Measurements from ENCODE around the gene RTN4RL2. TPM values are rescaled to one million over a fixed set of nuclear protein-coding genes. Genes with fewer than 3 reads are reported as not detected.

RTN4RL2 gene
- total RNA-seq, 2 experiments from 2014 or later, result 0.23 to 0.27 TPM

DNA sequence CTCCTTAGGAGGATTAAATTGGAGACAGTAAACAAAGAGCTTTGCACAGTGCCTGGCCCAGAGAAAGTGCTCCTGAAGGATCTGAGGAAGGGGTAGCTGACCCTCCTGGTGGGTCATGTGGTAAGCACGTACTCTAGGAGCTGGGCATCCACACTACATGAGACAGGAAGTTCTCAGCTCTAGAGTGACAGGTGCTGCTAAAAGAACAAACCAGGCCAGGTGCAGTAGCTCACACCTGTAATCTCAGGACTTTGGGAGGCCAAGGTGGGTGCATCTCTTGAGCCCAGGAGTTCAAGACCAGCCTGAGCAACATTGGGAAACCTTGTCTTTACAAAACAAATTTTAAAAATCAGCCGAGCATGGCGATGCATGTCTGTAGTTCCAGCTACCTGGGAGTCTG, 42.0 kb downstream of the RTN4RL2 start:
- Mint-ChIP-seq H3K4me1 (ENCODE audit: low read depth) (peaks cover 3% of the 10 kb centered on the region), H3K36me3 (ENCODE audit: low read depth) (peaks cover 23% of the 10 kb centered on the region), H3K9me3 (no peaks in the 10 kb centered on the region), H3K27ac (no peak overlapping the region), H3K4me3 (no peak overlapping the region), H3K27me3 (no peaks in the 10 kb centered on the region)
- POLR2A ChIA-PET, result interaction anchor here (0.8 to 1.3 kb wide), 5 partner anchors 9 to 28 kb away, joined by 3 to 4 read pairs (median 3); partner anchors contain the start of genes SLC43A1 and TIMM10
- intact Hi-C loops (cut with micrococcal nuclease), result no loop called here
- DNase-seq (no peak), ATAC-seq (no peak)
- CTCF ChIA-PET, result interaction anchor here (0.9 to 4.7 kb wide), 11 partner anchors 9 to 45 kb away, joined by 3 to 28 read pairs (median 5); partner anchors contain the start of gene SLC43A1
- TF ChIP-seq CTCF (IDR thresholded peaks at IDR 0.05), result no peak

- Mint-ChIP-seq H3K9me3 (no peaks in the 10 kb centered on the region), H3K27ac (no peak overlapping the region), H3K4me1 (ENCODE audit: low read depth) (peaks cover 3% of the 10 kb centered on the region), H3K4me3 (no peak overlapping the region), H3K36me3 (ENCODE audit: low read depth) (peaks cover 23% of the 10 kb centered on the region), H3K27me3 (no peaks in the 10 kb centered on the region)
- TF ChIP-seq CTCF (IDR thresholded peaks at IDR 0.05), result no peak
- DNase-seq (no peak), ATAC-seq (no peak)
- ChIA-PET CTCF (interaction anchor here (1.0 to 4.7 kb wide), 8 partner anchors 9 to 45 kb away, joined by 3 to 28 read pairs (median 6); partner anchors contain the start of gene SLC43A1), POLR2A (interaction anchor here (1.0 kb wide), 1 partner anchor 10 kb away, joined by 3 read pairs; no protein-coding TSS in a partner anchor)
- intact Hi-C loops (cut with micrococcal nuclease), result no loop called here
Measured at GRCh38 chr11:57502870-57503269, 42.5 kb downstream of the RTN4RL2 start.

GRCh38 chr11:57504511-57504910, 44.2 kb downstream of the RTN4RL2 start:
- ChIA-PET CTCF (interaction anchor here (0.7 to 6.3 kb wide), 4 partner anchors 12 to 46 kb away, joined by 3 to 93 read pairs (median 24); no protein-coding TSS in a partner anchor), POLR2A (interaction anchor here (3.1 kb wide), 1 partner anchor 10 kb away, joined by 25 read pairs; the partner anchor contains the start of gene SLC43A1)
- Mint-ChIP-seq H3K9me3 (no peaks in the 10 kb centered on the region), H3K4me1 (ENCODE audit: low read depth) (peaks cover 3% of the 10 kb centered on the region), H3K27ac (no peak overlapping the region), H3K4me3 (no peak overlapping the region), H3K27me3 (no peaks in the 10 kb centered on the region), H3K36me3 (ENCODE audit: low read depth) (peaks cover 17% of the 10 kb centered on the region)
- no peak for ATAC-seq
- no peak for TF ChIP-seq CTCF (IDR thresholded peaks at IDR 0.05)
- intact Hi-C loops (cut with micrococcal nuclease), result no loop called here
- no peak for DNase-seq

GRCh38 chr11:57506522-57506921, 46.2 kb downstream of the RTN4RL2 start:
- CTCF ChIA-PET, result interaction anchor here (1.2 to 6.3 kb wide), 5 partner anchors 14 to 138 kb away, joined by 3 to 93 read pairs (median 5); no protein-coding TSS in a partner anchor
- H3K4me3 Mint-ChIP-seq, result no peak overlapping the region
- intact Hi-C loops (cut with micrococcal nuclease), result no loop called here

More at GRCh38 chr11:57506522-57506921, 46.2 kb downstream of the RTN4RL2 start:
- Mint-ChIP-seq H3K27ac (no peak overlapping the region), H3K9me3 (no peaks in the 10 kb centered on the region), H3K36me3 (ENCODE audit: low read depth) (peaks cover 11% of the 10 kb centered on the region), H3K4me1 (ENCODE audit: low read depth) (peaks cover 6% of the 10 kb centered on the region), H3K27me3 (no peaks in the 10 kb centered on the region)
- POLR2A ChIA-PET, result interaction anchor here (3.1 kb wide), 1 partner anchor 8 kb away, joined by 25 read pairs; the partner anchor contains the start of gene SLC43A1
- no peak for TF ChIP-seq CTCF (IDR thresholded peaks at IDR 0.05)
- DNase-seq, result no peak
- ATAC-seq, result no peak
